ENCODE measurements around the gene PKHD1. TPM values are rescaled to one million over a fixed set of nuclear protein-coding genes. Genes with fewer than 3 reads are reported as not detected.
A peak's percentile ranks its signal among the peaks of the same experiment; 100 is the strongest.

PKHD1 gene
- total and polyA plus RNA-seq, 2 of the 13 experiments (the other 11 are each of a cell fraction or from before 2014, with no cell fraction given): 0.01 to 0.13 TPM

DNA sequence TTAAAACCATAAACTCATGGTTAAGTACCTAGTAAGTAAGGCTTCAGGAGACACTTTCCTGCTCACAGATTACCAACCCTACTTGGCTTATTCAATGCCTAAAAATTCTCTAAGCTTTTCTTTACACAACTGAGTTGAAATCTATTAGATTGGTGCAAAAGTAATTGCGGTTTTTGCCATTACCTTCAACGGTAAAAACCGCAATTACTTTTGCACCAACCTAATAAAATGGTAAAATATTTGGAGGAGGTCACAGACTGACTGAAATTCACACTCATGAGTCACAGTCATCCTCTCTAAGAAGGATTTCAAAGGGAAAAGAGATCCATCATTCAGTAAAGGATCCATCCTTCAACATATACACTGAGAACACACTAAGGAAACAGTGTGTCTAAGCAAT lies 25.9 kb downstream of the PKHD1 start:
- ATAC-seq (no peak), FAIRE-seq (no peak), DNase-seq (ENCODE audit: low spot score) (no peak)
- Histone ChIP-seq H2AFZ (ENCODE audit: low read length) (no peak overlapping the region), H3K4me3 (replicated peaks in 1 of 3; ENCODE audit: insufficient read depth in 1 of 3, low read depth in 2 of 3, low read length in 3 of 3) (no peak overlapping the region), H4K20me1 (ENCODE audit: insufficient read depth, low read length) (no peaks in the 10 kb centered on the region), H3K4me1 (ENCODE audit: insufficient read depth, low read length) (no peaks in the 10 kb centered on the region), H3K9ac (ENCODE audit: insufficient read depth, low read depth, low read length) (no peak overlapping the region), H3K79me2 (ENCODE audit: insufficient read depth, low read length) (no peaks in the 10 kb centered on the region), H3K36me3 (replicated peaks in 1 of 2; ENCODE audit: control insufficient read depth in 1 of 2, insufficient read depth in 2 of 2, low read length in 2 of 2) (no peaks in the 10 kb centered on the region), H3K27me3 (ENCODE audit: control insufficient read depth in 1 of 2, insufficient read depth in 2 of 2, low read length in 2 of 2) (no peaks in the 10 kb centered on the region), H3K4me2 (ENCODE audit: low read depth, low read length) (no peak overlapping the region), H3K27ac (ENCODE audit: extremely low read length, insufficient read depth, low read length) (no peak overlapping the region), H3K9me3 (ENCODE audit: low read length) (0 out of 2 replicates have a peak, but pooled peaks cover 5% of the 10 kb centered on the region)
- BruUV-seq (replicated peaks): no TSS peak
- no peak for TF ChIP-seq NFE2L1 (CRISPR knock-in tag; IDR thresholded peaks at IDR 0.05; ENCODE audit: borderline replicate concordance)
- TF ChIP-seq, protein P1, sequence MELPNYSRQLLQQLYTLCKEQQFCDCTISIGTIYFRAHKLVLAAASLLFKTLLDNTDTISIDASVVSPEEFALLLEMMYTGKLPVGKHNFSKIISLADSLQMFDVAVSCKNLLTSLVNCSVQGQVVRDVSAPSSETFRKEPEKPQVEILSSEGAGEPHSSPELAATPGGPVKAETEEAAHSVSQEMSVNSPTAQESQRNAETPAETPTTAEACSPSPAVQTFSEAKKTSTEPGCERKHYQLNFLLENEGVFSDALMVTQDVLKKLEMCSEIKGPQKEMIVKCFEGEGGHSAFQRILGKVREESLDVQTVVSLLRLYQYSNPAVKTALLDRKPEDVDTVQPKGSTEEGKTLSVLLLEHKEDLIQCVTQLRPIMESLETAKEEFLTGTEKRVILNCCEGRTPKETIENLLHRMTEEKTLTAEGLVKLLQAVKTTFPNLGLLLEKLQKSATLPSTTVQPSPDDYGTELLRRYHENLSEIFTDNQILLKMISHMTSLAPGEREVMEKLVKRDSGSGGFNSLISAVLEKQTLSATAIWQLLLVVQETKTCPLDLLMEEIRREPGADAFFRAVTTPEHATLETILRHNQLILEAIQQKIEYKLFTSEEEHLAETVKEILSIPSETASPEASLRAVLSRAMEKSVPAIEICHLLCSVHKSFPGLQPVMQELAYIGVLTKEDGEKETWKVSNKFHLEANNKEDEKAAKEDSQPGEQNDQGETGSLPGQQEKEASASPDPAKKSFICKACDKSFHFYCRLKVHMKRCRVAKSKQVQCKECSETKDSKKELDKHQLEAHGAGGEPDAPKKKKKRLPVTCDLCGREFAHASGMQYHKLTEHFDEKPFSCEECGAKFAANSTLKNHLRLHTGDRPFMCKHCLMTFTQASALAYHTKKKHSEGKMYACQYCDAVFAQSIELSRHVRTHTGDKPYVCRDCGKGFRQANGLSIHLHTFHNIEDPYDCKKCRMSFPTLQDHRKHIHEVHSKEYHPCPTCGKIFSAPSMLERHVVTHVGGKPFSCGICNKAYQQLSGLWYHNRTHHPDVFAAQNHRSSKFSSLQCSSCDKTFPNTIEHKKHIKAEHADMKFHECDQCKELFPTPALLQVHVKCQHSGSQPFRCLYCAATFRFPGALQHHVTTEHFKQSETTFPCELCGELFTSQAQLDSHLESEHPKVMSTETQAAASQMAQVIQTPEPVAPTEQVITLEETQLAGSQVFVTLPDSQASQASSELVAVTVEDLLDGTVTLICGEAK (IDR thresholded peaks at IDR 0.05): peak; percentile 97
- TF ChIP-seq, protein P1 (CRISPR knock-in tag; IDR thresholded peaks at IDR 0.05): no peak
- WGBS (ENCODE audit: low lambda C conversion rate): 10% methylated on average over 3 of the region's 3 CpGs
- POLR2A ChIA-PET: no interaction called here
- in situ Hi-C loops (cut with HindIII; ENCODE audit: extremely low pct_ligation_motif_present, low pct_unique_long_range_greater_than_20kb): no loop called here
- CTCF ChIA-PET (ENCODE audit: low intra/inter-chr PET ratio, low total read pairs): no interaction called here
- intact Hi-C loops (cut with micrococcal nuclease; ENCODE audit: unreplicated experiment): no loop called here

All from HepG2 (cell line).